Mesangial cell (primary cell): ENCODE data around the gene MTR. TPM values are rescaled to one million over a fixed set of nuclear protein-coding genes. Genes with fewer than 3 reads are reported as not detected.

ENCODE experiments used
- total RNA-seq: library from RNA; depleted of rRNA; stranded (reverse); fragments of >200 nt; gene quantifications from 2 replicates; pipeline ENCODE4 v1.2.3, GENCODE V29; 2015

Gene MTR
- 12.7 and 14.3 TPM in 2 replicates for total RNA-seq

DNA sequence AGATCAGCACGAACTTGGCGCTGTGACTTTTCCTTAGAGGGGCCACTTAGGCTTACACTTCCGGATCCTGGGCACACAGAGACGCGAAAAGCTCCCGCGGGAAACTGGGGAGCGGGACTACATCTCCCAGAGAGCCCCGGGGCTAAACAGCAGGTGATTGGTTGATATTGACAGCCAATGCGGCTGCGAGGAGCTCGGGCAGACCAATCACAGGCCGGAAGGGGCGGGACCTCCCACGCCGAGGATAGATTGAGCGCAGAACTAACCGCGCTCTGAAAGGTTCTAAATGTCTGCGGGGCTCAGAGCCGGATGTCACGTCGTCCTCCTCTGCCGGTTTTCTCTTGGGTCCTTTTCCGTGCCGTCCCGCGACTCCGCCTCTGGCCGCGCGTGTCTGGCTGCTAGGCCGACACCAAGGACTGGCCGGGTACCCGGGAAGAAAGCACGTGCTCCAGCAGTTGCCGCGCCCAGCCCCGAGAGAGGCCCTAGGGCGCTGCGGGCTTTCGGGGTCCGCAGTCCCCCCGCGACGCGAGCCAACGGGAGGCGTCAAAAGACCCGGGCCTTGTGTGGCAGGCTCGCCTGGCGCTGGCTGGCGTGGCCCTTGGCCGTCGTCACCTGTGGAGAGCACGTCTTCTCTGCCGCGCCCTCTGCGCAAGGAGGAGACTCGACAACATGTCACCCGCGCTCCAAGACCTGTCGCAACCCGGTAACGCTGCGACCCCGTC is at the start of gene MTR:
TSS of gene MTR (plus strand) at position 258 of the 722 bp plus-strand sequence. CDS start at position 670, 412 bp downstream.

Other genes starting within 250 kb of the MTR start
- 15.2 and 24.1 TPM in 2 replicates for gene HEATR1, start 190.8 kb upstream of the MTR start, total RNA-seq
- under 0.01 TPM in 2 replicates for gene ACTN2, start 108.8 kb upstream of the MTR start, total RNA-seq
- not detected in 2 replicates for gene MT1HL1, start 209.1 kb downstream of the MTR start, total RNA-seq
- gene RYR2, start 246.9 kb downstream of the MTR start, total RNA-seq: 0.16 and 0.25 TPM in 2 replicates